HG02943 (cell line): ENCODE measurements around the gene EXPH5.

Experiments
- ATAC-seq: cut with Tn5 transposase; IDR thresholded peaks from one replicate; pipeline ENCODE4 v1.9.1; 2021; ENCODE audit warnings: mild to moderate bottlenecking, low read depth, moderate library complexity; ENCODE audit not compliant: unreplicated experiment

The EXPH5 gene

DNA sequence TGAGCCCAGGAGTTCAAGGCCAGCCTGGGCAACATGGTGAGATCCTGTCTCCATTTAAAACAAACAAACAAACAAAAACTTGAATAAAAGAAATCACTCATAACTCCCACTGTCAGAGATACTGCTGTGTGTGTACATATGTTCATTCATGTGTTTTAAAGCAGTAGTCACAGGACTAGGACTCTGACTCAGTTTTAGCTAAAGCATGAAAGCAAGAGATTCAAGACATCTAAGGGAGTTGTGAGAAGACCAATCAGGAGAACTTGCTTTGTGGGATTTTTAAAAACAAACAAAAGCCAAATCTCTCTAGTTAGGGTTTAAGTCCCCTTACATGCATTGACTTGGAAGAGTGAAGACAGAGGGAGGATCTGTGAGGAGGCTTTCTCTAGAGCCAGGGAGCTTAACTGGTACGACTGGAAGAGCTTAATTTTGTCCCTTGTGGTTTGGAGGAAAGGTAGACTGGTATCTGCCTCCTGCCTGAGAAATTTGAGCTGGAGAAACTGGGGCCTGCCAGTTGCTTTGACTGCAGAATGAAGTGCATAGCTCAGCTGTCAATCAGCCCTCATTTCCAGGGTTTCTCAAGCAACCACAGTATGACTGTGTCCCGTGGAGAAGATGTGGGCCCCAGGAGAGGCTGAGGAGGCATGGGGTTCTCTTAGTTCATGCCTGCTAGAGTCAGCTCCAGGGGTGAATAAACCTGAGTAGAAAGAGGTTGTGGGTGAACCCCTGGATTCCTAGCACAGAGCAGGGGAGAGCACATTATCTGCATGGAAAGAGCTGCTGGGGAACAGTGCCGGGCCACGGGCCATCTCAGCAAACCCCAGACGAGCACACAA lies 30.6 kb downstream of the EXPH5 start:
- no peak for ATAC-seq

DNA sequence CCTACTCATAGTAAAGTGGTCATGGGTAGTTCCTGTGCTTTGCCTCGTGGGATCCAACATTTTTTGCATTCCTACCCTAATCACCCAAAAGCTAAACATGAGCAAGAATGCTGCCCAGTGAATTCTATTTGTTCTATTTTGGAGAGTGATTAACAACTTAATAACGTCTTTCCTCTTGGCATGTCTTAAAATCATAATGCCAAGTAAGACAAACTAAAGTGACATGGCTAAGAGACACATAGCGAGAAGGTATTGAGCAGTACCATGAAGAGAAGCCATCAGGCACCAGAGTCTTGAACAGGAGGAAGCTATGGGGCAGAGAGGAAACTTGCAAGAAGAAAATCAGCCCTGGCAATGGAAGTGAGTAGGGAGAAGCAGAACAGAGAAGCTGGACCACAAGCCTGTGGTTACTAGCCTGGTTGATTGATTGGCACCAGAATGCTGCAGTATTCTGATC lies 32.0 kb downstream of the EXPH5 start:
- ATAC-seq = no peak

DNA sequence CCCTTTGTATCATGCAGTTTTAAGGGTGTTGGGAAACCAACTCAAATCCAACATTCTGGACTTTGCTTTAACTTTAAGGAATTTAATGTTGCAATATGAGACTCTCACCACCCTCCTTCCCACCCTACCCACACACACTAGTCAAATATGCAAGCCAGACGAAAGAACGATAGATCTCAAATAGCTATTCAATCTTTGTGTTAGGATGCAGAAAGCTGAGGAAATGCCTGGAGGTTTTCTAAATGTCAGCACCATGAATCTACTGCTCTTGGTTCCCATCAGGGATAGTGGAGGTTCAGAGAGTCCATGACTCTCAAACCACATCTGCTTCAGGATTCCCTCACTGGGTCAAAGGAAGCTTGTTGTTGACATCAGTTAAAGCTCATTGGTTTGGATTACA lies 33.7 kb downstream of the EXPH5 start:
- ATAC-seq = no peak

DNA sequence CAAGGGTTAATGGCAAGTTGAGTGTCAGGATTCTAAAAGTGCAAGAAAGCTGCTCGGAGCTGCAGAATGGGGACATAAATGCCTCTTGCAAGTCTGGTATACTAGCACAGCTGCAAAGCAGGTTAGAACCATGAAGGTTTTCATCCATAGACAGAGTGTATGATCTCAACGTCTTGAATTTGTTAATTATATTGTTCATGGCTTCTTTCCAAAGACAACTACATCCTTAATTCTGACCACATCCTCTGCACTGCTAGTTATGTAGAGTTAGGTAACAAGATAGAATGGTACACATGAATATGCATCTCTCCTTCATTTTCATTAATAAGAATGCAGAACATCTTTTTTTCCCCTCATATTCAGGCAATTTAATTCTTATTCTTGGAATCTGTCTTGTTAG lies 34.2 kb downstream of the EXPH5 start:
- ATAC-seq = no peak

DNA sequence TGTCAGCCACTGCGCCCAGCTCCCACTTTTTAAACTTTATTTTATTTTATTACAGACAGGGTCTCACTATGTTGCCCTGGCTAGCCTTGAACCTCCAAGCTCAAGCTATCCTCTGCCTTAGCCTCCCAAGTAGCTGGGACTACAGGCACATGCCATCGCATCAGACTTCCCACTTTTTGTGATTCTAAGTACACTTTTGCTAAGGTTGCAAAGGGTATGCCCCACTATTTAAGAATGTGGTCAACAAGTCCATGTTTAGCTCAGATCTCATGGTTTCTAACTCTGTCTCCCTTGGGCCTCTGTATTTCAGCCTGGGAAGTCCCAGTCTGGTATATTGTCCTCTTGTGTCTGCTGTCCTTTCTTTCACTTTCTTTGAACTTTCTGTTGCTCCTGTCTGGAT lies 35.3 kb downstream of the EXPH5 start:
- no peak for ATAC-seq

DNA sequence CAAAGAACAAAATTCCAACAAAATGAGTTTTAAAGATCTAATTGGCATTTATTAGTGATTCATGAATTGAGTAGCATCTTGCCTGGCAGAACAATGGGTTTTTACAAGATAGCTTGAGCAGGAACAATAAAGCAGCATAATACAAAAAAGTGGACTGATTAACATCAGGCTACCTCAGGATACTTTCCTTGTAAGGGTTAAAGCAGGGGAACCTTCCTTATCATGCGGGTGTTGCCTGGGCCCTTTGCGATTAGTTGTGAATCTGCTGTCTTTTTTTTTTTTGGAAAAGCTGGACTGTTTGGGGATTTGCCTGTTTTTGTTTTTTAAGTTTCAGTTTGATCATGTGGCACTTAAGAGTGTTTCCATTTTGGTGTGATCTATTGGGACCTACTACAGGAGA lies 37.5 kb downstream of the EXPH5 start:
- no peak for ATAC-seq

DNA sequence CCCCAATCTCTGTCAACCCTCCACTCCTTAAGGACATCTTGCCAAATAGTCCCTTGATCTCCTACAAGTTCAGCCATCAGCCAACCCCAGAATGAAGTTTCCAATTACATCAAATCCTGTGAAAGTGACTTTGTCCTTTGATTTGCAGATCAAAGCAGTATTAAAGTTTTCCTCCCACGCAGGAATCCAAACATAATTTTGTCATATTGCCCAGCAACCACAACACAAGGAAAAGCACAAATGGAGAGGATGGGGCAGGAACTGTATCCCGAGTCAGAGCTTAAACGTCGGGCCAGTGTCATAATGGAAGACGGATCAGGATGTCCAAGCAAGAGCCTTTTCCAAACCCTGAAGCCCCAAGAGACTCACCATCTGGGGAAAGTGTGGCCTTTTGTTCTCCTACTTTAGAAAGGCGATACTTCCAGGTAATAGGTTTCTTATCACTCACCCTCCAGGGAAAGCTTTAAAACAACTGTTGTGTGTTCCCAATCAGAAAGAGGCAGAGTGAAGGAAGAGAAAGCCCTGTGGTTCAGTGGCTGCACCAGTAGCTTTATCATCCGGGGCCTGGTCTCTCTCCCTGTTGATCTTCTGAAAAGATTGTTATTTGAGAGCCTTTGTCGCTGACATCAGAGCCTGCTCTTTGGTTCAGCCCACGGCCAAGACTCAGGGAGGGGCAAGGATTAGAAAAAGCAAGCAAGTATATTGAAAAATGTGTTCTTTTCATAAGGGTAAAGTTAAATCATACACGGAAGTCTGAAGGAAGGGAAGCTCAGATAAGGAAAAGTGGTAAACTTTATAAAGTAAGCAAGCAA lies 41.7 kb downstream of the EXPH5 start:
- no peak for ATAC-seq

DNA sequence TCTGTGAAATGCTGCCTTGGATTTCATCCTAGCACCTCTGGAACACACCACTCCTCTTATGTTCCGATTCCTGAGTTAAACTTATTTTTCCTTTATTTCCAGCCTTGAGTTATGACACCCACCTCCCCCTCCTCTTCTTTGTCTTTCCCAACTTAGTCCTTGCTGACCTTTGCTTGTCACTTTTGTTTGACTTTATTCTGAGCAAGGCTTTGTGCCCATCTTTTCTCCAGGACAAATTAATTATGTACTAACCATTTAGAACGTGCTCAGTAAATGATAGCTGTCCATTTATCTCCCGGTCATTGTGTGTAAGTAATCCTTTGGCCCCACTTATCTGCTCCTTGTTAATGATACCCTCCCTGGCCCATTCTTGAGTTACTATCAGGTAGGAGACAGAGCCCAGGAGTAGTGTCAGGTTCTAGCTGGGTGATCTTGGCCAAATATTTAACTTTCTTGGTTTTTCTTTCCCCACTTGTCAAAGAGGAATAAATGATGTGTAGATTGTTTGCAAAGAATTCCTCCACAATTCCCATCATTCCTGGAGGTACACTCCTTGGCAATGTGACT lies 44.2 kb downstream of the EXPH5 start:
- no peak for ATAC-seq

DNA sequence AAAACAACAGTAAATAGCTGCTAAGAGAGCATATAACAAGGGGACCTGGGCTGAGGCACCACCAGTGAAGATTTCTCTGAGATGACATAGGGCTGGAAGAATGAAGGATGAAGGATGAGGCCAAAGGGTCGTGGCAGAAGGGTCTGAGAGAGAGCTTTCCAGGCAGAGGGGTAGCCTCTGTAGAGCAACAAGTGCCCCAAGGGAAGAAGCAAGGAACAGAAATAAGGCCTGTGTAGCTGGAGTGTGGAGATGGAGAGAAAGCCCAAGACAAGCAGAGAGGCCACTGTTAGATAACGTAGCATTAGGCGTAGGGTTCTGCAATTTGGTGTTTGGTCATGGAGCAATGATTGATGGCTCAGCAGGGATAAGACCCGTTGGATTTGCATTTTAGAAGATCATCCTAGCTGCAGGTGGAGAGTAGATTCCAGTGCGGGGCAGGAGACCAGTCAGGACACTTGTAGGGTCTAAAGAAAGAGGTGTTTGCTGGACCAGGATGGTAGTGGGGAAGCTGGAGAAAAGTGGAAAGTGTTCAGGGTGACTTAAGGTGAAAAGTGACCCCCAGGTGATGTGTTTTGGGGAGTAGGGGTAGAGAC lies 47.6 kb downstream of the EXPH5 start:
- ATAC-seq = no peak

DNA sequence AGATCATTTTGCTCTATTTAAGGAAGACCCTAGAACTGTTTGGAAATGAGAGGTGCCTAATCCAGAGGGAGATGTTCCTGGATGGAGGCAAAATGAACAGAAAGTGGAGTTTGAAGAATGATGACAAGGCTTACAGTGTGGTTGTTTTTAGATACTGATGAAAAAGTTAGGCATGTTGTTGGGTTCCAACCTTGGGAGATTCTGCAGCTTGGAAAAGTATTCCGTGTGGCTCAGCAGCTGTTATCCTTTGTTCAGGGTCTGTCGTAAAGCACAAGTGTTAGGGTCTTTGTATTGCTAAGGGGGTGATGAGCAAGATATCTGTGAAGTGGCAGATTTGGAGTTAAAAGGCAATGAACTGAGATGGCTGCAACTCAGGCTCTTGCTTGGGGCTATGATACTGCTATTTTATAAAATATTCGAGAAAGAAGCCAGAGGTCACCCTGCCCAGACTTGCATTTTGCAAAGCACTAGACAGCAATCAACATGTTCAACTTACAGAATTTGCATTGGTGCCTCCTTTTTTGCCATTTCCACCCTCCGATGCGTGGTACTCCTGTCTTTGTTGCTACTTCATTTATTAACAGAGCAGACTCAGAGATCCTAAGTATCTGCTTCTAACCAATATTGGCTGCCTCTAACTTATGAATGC lies 50.1 kb downstream of the EXPH5 start:
- ATAC-seq = no peak

DNA sequence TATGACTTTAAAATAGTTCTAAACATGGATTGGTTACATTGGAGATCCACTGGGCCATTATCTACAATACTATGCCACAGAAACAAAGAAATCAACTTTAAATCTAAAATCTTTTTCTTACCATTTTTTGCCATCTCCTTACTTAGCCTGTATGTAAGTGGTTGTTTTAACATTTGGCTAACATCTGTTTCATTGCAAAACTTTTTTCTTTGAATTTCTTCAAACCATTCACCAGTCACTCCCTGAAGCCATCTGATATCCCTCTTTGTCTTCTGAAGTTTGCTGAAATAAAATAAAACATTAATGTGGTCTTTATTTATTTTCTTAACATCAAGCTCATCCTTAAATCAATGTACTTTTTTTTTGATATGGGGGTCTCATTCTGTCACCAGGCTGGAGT lies 52.0 kb downstream of the EXPH5 start:
- ATAC-seq = no peak

DNA sequence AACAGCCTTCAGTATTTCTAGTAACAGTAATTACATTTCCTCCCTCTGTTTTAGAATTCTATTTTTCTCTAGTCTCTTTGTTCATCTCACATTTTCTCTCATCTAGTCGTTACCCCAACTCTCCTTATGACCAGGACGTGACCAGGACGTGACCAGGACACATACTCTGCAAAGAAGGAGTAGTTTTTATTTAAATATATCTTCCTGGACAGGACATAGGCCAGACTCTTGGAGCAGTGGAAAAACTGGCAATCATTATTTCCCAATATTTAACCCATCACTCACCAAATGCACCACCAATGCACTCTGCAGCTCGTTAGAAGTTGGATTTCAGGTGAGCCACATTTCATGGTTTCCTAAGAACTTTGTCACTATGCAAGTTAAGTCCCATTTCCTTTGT lies 55.1 kb downstream of the EXPH5 start:
- no peak for ATAC-seq

DNA sequence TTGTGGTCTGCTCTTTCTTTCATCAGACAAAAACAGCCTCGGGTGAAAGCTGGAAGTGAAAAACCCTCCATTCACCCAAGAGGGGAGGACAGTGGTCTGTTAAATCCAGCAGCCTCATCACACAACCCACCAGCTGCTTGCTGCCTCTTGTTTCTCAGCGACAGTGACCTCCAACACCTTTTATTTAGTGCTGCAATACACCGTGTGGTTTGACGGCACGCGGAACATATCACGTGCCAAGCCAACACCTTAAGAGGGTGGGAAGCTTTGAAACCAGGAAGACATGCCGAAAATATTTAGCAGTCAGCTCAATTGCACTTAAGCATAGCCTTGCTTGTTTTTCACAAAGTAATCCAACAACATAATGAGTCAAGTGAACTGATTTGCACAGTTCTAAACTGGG lies 55.5 kb downstream of the EXPH5 start:
- ATAC-seq = no peak

DNA sequence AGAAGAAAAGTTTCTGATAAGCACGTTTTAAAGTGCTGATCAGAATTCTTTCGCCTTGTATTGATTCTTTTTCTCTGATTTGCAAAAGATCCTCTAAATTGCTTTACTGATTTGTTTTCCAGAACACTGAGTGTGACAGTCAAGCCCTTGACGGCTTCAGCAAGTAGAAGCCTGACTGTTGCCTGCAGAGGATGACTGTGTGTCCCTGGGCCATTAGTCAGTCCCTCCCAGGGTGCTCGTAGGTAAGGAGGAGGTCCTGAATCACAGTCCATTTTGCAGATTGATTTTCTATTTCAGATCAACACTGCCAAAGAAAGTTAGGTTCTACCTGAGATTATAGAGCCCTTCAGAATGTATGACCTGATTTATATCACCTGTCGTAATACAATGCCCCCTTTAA lies 56.8 kb downstream of the EXPH5 start:
- ATAC-seq = no peak

DNA sequence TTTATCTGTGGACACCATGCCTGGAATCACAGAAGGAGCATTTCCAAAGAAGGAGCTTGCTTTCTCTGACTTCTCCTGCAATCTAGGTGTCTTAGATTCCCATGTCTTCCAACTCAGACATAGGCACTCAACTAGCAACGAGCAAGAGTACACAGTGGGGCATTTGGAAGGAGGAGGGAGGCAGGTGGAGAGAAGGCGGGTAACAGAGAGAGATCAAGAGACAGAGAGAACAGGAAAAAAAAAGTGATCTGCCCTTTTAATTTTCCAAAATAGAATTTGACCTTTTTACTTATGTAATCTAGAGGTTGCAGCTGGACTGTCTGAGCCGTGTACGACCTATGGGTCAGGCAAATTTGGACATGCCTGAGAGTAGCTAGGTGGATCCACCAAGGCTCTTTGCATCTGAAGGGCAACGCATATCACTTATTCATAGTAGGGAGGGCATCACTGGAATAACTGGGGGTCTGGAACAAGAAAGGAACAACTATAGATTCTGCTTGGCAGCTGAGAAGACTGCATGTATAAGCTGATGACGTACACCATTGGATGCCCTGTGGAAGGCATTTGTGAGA lies 58.1 kb downstream of the EXPH5 start:
- no peak for ATAC-seq

DNA sequence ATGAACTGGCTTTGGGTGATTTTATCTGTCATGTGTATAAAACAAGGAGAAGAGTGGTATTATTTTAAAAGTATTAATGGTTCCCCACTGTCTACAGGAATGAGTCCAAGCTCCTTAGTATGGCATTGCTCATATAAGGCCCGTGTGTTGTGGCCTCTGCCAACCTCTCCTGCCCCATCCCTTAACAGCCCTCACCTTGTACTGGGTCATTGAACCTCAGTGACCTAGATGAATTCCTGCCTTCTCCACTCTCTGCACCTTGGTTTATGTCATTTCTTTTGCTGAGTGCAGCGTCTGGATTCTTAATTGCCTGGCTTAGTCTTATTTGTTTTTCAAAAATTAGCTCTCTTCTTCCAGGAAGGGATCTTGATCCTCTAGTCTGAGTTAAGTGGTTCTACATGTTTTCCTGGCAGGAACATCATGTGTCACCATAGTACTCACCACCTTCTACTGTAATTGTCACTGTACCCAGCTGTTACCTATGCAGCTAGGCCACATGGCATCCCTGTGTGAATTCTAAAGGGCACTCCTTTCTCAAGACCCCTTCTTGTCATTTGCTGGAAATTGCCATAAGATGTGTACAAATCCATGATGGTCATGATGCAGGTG lies 59.2 kb downstream of the EXPH5 start:
- no peak for ATAC-seq

DNA sequence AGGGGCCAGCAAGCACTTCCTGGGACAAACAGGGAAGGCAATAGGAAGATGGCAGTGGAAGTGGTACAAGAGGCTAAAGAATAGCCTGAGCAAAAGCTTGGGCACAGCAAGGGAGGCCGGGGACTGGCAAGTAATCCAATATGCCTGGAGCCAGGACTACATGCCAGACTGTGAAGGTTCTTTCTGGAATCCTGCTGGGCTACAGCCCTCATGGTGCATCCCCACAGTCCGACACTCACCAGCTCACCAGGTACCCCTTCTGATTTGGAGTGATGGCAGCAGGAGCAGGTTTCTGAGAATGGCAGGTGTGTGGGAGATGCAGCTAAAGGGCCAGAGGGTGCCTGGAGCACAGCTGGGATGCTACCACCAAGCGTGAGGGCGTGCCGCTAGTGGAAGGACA lies 63.1 kb downstream of the EXPH5 start:
- no peak for ATAC-seq

DNA sequence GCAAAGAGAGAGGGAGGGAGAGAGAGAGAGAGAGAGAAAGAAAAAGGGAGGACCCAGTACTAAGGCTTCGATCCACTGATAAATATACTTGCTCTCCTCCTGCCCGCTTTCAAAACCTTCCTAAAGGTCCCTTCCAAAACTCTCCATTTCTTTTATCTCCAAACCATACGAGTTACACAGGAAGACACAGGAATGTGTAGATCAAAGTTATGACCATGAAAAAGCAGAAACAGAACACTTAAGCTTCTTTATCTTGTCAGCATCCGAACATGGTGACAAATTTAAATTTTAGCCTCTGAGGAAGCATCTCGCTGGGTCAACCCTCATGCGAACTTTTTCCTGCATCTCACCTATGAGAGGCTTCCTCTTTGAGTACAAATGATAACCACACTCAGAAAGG lies 66.2 kb downstream of the EXPH5 start:
- ATAC-seq = no peak

DNA sequence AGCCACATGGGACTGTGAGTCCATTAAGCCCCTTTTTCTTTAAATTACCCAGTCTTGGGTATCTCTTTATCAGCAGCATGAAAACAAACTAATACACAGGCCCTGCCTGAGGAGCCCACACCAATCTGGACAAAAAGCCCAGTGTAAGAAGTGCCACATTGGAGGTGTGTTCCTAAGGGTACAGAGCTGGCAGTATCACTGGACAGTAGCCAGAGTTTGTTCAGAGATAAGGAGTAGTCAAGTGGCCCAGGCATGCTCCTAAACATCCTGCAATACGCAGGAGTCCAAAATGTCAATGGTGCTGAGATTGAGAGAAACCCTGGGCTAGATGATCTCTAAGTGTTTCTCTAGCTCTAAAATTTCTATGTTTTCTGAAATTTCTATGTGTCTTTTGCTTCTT lies 68.4 kb downstream of the EXPH5 start:
- ATAC-seq = no peak

DNA sequence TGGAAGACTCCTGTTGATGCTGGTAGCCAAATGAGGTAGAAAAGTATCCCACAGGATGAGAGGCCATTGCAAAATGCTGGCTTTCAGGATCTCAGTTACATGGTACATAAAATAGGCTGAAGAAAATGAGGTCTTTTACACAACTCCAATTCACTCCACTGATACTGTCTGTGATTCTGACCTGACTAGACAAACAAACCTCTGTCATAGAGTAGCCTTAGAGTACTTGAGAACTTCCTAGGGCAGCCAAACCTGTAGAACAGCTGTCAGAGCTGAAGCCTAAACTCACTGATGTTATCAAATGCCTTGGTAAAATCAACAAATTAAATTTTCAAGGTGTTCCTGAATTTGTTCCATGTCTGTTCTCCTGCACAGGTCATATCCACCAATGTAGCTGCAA lies 69.1 kb downstream of the EXPH5 start:
- ATAC-seq = no peak
